Panc1 (cell line): ENCODE data around the gene ZDHHC14. TPM values are rescaled to one million over a fixed set of nuclear protein-coding genes. Genes with fewer than 3 reads are reported as not detected.

Source experiments
- ATAC-seq: fragments of 200-7000 bp; cut with Tn5 transposase; 2 replicates; pipeline ENCODE4 v1.9.1; 2020; ENCODE audit warnings: mild to moderate bottlenecking, moderate library complexity
- BruUV-seq: library from RNA; stranded (reverse); fragments of 400-500 nt; replicated peaks from 2 replicates; lab custom pipeline; 2021; lab: Mats Ljungman, UMichigan
- CTCF ChIA-PET: fragments of 300-600 bp; sonication (Branson Sonifier 250); formaldehyde crosslinking; loops from one replicate; lab custom pipeline; 2022; ENCODE audit warnings: antibody characterized with exemption; lab: Charles Lee
- POLR2A ChIA-PET: fragments of 300-600 bp; sonication (Branson Sonifier 250); formaldehyde crosslinking; loops from one replicate; lab custom pipeline; 2022; ENCODE audit warnings: antibody characterized with exemption; lab: Charles Lee
- DNase-seq: peaks from one replicate; pipeline ENCODE4 v3.0.0-alpha.2; 2010; ENCODE audit warnings: low read depth, low spot score
- H3K27ac ChIP-seq: 2 replicates; pipeline ENCODE4 v1.5.1; 2011; ENCODE audit warnings: mild to moderate bottlenecking, low read length, inconsistent platforms
- H3K27me3 ChIP-seq: fragments of 200-500 bp; sonication (Bioruptor generic); 2 replicates; pipeline ENCODE4 v1.6.0; 2014; ENCODE audit warnings: low read length, inconsistent platforms; ENCODE audit not compliant: control insufficient read depth, insufficient read depth
- H3K36me3 ChIP-seq: fragments of 200-500 bp; sonication (Bioruptor generic); 2 replicates; pipeline ENCODE4 v1.5.1; 2014; ENCODE audit warnings: inconsistent platforms, mild to moderate bottlenecking, low read length, moderate library complexity; ENCODE audit not compliant: control insufficient read depth, insufficient read depth
- H3K4me1 ChIP-seq: 2 replicates; pipeline ENCODE4 v1.5.1; 2011; ENCODE audit warnings: inconsistent platforms, mild to moderate bottlenecking, low read length, moderate library complexity; ENCODE audit not compliant: control insufficient read depth, insufficient read depth
- H3K4me3 ChIP-seq, 2 experiments: 2 replicates each; pipeline ENCODE4 v1.5.1; 2011 to 2012; ENCODE audit warnings: low read depth in 2 of 2, low read length in 2 of 2, mild to moderate bottlenecking in 2 of 2, inconsistent platforms in 1 of 2, moderate library complexity in 1 of 2
- H3K9me3 ChIP-seq: fragments of 200-500 bp; sonication (Bioruptor generic); 2 replicates; pipeline ENCODE4 v1.5.1; 2014; ENCODE audit warnings: low read depth, mild to moderate bottlenecking, inconsistent platforms, low read length, moderate library complexity; ENCODE audit not compliant: control insufficient read depth, insufficient read depth
- POLR2AphosphoS5 ChIP-seq: IDR thresholded peaks from 2 replicates; pipeline ENCODE4 v1.6.1; 2012; ENCODE audit warnings: mild to moderate bottlenecking, low read depth, low read length, moderate library complexity
- REST ChIP-seq, 2 experiments: IDR thresholded peaks; 2 replicates each; pipeline ENCODE4 v1.6.1; 2011 to 2012; ENCODE audit warnings: low read depth in 2 of 2, control low read depth in 1 of 2, low read length in 1 of 2, mild to moderate bottlenecking in 1 of 2, moderate library complexity in 1 of 2; ENCODE audit not compliant: insufficient read depth in 1 of 2
- SIN3A ChIP-seq: IDR thresholded peaks from 2 replicates; pipeline ENCODE4 v1.6.1; 2012; ENCODE audit warnings: low read depth, mild to moderate bottlenecking, low read length, moderate library complexity, borderline replicate concordance; ENCODE audit not compliant: insufficient read depth
- TCF7L2 ChIP-seq: IDR thresholded peaks from 2 replicates; pipeline ENCODE4 v1.6.1; 2011; ENCODE audit warnings: mild to moderate bottlenecking, low read depth, low read length, inconsistent platforms
- in situ Hi-C: cut with HindIII; loops from 2 replicates; pipeline ENCODE4 v1.10.0; 2016; ENCODE audit warnings: low sequenced_read_pairs, low pct_unique_long_range_greater_than_20kb
- intact Hi-C: fragments of 100-400 bp; cut with micrococcal nuclease; formaldehyde crosslinking; loops from one replicate; pipeline ENCODE4 v1.10.0; 2022; ENCODE audit not compliant: unreplicated experiment
- total RNA-seq: library from RNA; stranded (reverse); gene quantifications from one replicate; pipeline ENCODE4 v1.2.1, GENCODE V29; 2021; ENCODE audit not compliant: unreplicated experiment
- TF ChIP-seq, protein P1 (sequence below): fragments of 450-650 bp; IDR thresholded peaks from 2 replicates; pipeline ENCODE4 v1.5.1; 2017; ENCODE audit warnings: mild to moderate bottlenecking

The ZDHHC14 gene
- total RNA-seq, 1 experiment from 2014 or later: 19.9 TPM

DNA sequence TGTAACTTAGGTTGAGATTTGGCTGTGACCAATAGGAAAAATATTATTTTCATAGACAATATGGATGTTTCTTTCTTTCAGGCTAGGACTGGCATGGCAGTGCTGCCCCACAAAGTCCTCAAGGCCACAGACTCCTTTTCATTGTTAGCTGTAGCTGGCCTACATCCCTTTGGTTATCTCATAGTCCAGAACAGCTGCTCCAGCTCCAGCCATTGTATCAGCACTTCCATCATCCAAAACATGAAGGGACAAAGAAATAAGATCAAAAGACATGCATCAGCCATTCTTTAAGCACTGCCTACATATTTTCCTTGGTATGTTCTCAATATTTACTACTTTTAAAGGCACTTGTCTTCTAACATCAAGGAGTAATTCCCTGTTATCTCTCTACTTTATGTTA, 73.0 kb downstream of the ZDHHC14 start:
- intact Hi-C loops: no loop called here
- Histone ChIP-seq H3K9me3 (no peaks in the 10 kb centered on the region), H3K36me3 (no peaks in the 10 kb centered on the region), H3K4me3 (no peak overlapping the region), H3K27ac (no peak overlapping the region), H3K27me3 (no peaks in the 10 kb centered on the region), H3K4me1 (no peaks in the 10 kb centered on the region)
- CTCF ChIA-PET: interaction anchor here (0.8 kb wide), 1 partner anchor 387 kb away, joined by 4 read pairs; no protein-coding TSS in a partner anchor
- no peak for DNase-seq
- POLR2A ChIA-PET: no interaction called here
- no peak for ATAC-seq
- in situ Hi-C loops: no loop called here
- no peak for TF ChIP-seq TCF7L2
- TF ChIP-seq REST (IDR thresholded peaks at IDR 0.05; ENCODE audit: insufficient read depth in 1 of 2, low read depth in 2 of 2, low read length in 1 of 2): no peak
- TF ChIP-seq POLR2AphosphoS5: no peak
- no peak for TF ChIP-seq SIN3A
- TF ChIP-seq, protein P1, sequence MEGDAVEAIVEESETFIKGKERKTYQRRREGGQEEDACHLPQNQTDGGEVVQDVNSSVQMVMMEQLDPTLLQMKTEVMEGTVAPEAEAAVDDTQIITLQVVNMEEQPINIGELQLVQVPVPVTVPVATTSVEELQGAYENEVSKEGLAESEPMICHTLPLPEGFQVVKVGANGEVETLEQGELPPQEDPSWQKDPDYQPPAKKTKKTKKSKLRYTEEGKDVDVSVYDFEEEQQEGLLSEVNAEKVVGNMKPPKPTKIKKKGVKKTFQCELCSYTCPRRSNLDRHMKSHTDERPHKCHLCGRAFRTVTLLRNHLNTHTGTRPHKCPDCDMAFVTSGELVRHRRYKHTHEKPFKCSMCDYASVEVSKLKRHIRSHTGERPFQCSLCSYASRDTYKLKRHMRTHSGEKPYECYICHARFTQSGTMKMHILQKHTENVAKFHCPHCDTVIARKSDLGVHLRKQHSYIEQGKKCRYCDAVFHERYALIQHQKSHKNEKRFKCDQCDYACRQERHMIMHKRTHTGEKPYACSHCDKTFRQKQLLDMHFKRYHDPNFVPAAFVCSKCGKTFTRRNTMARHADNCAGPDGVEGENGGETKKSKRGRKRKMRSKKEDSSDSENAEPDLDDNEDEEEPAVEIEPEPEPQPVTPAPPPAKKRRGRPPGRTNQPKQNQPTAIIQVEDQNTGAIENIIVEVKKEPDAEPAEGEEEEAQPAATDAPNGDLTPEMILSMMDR: no peak
- BruUV-seq: no TSS peak

DNA sequence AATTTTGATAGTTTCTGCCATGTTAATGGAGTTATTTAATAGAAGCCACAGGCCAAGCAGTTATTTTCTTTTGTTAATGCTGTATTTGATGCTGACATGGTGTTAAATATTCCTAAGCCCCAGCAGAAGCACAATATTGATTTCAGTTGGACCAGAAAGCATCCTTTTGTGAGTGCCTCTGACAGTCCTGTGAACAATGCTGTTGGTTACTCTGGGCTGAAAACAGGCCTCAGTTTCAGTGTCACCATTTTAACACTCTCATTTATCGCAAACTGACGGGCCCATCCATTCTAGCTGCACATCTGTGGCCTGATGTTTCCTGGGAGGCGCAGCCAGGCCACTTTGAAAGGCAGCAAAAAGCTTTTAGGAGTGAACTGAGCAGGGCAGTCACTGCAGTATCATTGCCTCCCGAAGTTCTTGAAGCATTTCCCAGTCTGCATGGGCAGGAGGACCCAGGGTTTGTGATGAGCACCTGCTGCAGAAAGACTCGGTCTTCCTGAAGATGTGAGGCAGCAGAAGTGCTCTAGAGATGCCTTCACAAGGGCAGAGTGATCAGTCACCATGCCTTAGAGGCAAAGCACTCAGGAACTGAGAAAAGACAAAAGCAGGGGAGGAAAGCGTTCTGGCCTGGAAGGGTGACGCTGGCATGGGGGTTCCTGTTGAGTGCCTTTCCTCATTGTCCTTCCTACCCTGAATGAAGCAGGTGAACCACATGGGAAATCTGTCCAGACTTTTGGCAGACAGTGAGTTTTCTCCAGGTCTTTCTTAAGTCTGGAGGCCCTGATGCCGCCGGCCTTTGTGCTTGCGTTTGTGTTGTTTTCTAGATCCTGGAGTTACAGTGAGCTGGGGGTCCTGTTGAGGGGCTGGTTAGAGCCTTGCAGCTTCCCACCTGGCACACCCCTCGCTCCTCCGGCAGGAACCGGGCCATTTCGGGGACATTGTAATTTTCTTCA, 74.0 kb downstream of the ZDHHC14 start:
- CTCF ChIA-PET: no interaction called here
- Histone ChIP-seq H3K27me3 (no peaks in the 10 kb centered on the region), H3K4me3 (no peak overlapping the region), H3K9me3 (no peaks in the 10 kb centered on the region), H3K4me1 (no peaks in the 10 kb centered on the region), H3K36me3 (no peaks in the 10 kb centered on the region), H3K27ac (no peak overlapping the region)
- no TSS peak for BruUV-seq
- TF ChIP-seq TCF7L2: no peak
- TF ChIP-seq, protein P1: no peak
- no peak for TF ChIP-seq POLR2AphosphoS5
- no peak for TF ChIP-seq REST (IDR thresholded peaks at IDR 0.05; ENCODE audit: insufficient read depth in 1 of 2, low read depth in 2 of 2, low read length in 1 of 2)
- TF ChIP-seq SIN3A: no peak
- in situ Hi-C loops (no loop called here), intact Hi-C loops (no loop called here)
- DNase-seq (no peak), ATAC-seq (no peak)
- POLR2A ChIA-PET: no interaction called here
